Measurements from ENCODE around the gene E2F7. TPM values are rescaled to one million over a fixed set of nuclear protein-coding genes. Genes with fewer than 3 reads are reported as not detected.

E2F7 gene
- total RNA-seq, 1 experiment from 2014 or later, result 5.7 TPM

DNA sequence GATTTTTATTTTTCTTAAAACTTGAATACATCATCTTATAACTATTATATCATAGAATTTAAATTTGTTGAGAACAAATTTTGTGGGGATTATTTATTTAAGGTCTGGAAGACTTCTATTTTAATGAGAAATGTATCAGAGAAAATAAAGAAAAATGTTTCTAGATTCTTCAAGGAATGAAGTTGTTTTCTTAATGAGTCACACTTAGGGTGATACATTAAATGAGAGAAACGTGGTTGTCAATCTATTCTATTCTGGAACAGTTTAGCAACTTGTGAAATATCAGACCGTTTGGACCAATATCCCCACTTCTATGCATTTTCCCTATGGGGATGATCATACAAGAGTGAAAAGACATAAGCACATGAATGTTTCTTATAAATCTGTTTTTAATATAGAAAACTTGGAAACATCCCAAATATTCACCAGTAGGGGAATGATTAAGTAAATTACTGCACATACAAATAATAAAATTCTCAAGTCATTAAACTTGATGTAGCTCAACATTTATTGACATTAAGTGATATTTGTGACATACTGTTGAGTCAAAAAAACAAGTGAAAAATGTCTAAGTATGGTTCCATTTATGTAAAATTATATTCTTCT is 88.5 kb downstream of the E2F7 start:
- in situ Hi-C loops (cut with HindIII; ENCODE audit: low sequenced_read_pairs), result no loop called here
- no peak for DNase-seq (ENCODE audit: low spot score)

Other genes starting within 250 kb of the E2F7 start
- gene CSRP2, start 186.6 kb downstream of the E2F7 start, total RNA-seq (2014; rRNA removed; shearing (Covaris generic)), result 46.2 and 57.5 TPM in 2 replicates

All from G401 (cell line).